Neural progenitor cell (in vitro differentiated cells): ENCODE measurements around the gene ESPL1. TPM values are rescaled to one million over a fixed set of nuclear protein-coding genes. Genes with fewer than 3 reads are reported as not detected.

Experiments
- DNase-seq: peaks from one replicate; pipeline ENCODE4 v3.0.0-alpha.2; 2016; ENCODE audit warnings: low spot score
- H2AFZ ChIP-seq: fragments of 200-600 bp; sonication (generic); replicated peaks from 2 replicates; pipeline ENCODE4 v1.6.1; 2016; ENCODE audit warnings: antibody characterized with exemption
- H3F3A ChIP-seq: fragments of 200-600 bp; sonication (generic); 2 replicates; pipeline ENCODE4 v1.6.1; 2016; ENCODE audit warnings: antibody characterized with exemption, low read depth
- H3K27ac ChIP-seq: fragments of 200-600 bp; sonication (generic); 2 replicates; pipeline ENCODE4 v1.5.1; 2016; ENCODE audit warnings: mild to moderate bottlenecking
- H3K27me3 ChIP-seq: fragments of 200-600 bp; sonication (generic); 2 replicates; pipeline ENCODE4 v1.6.1; 2016; ENCODE audit warnings: mild to moderate bottlenecking, moderate library complexity
- H3K36me3 ChIP-seq: fragments of 200-600 bp; sonication (generic); 2 replicates; pipeline ENCODE4 v1.5.1; 2016
- H3K4me1 ChIP-seq: fragments of 200-600 bp; sonication (generic); 2 replicates; pipeline ENCODE4 v1.6.1; 2016; ENCODE audit warnings: mixed run types
- H3K4me2 ChIP-seq: fragments of 200-600 bp; sonication (generic); 2 replicates; pipeline ENCODE4 v1.6.1; 2016
- H3K4me3 ChIP-seq: fragments of 200-600 bp; sonication (generic); 2 replicates; pipeline ENCODE4 v1.5.1; 2016
- H3K79me2 ChIP-seq: fragments of 200-600 bp; sonication (generic); 2 replicates; pipeline ENCODE4 v1.6.1; 2016; ENCODE audit warnings: low read depth
- H3K9ac ChIP-seq: fragments of 200-600 bp; sonication (generic); 2 replicates; pipeline ENCODE4 v1.6.1; 2016
- H3K9me3 ChIP-seq: fragments of 200-600 bp; sonication (generic); 2 replicates; pipeline ENCODE4 v1.5.1; 2016; ENCODE audit warnings: low read depth
- H4K20me1 ChIP-seq: fragments of 200-600 bp; sonication (generic); 2 replicates; pipeline ENCODE4 v1.6.1; 2016; ENCODE audit warnings: low read depth
- H3K27ac Mint-ChIP-seq: 3 replicates; pipeline ENCODE4 v1.8.0; 2021; ENCODE audit warnings: mixed read lengths
- H3K27me3 Mint-ChIP-seq: 2 replicates; pipeline ENCODE4 v1.8.0; 2022; ENCODE audit warnings: low read depth, mild to moderate bottlenecking, inconsistent platforms, moderate library complexity, mixed read lengths; ENCODE audit not compliant: insufficient read depth
- H3K36me3 Mint-ChIP-seq: 3 replicates; pipeline ENCODE4 v1.8.0; 2021; ENCODE audit warnings: mixed read lengths
- H3K4me1 Mint-ChIP-seq: 3 replicates; pipeline ENCODE4 v1.8.0; 2021; ENCODE audit warnings: mixed read lengths
- H3K4me3 Mint-ChIP-seq: 3 replicates; pipeline ENCODE4 v1.8.0; 2021; ENCODE audit warnings: mild to moderate bottlenecking, moderate library complexity, mixed read lengths
- H3K9me3 Mint-ChIP-seq: 3 replicates; pipeline ENCODE4 v1.8.0; 2020; ENCODE audit warnings: mixed read lengths
- EZH2 ChIP-seq: fragments of 200-600 bp; sonication (generic); IDR thresholded peaks from 2 replicates; pipeline ENCODE4 v1.6.1; 2017; ENCODE audit warnings: antibody characterized with exemption, mild to moderate bottlenecking, moderate library complexity
- EZH2phosphoT487 ChIP-seq: fragments of 200-600 bp; sonication (generic); IDR thresholded peaks from 2 replicates; pipeline ENCODE4 v1.6.1; 2017; ENCODE audit warnings: antibody characterized with exemption
- total RNA-seq: library from RNA; depleted of rRNA; stranded (reverse); fragments of >200 nt; gene quantifications from 2 replicates; pipeline ENCODE4 v1.2.3, GENCODE V29; 2015; ENCODE audit warnings: low replicate concordance
- TF ChIP-seq, protein P1 (sequence below): fragments of 200-600 bp; sonication (generic); IDR thresholded peaks from 2 replicates; pipeline ENCODE4 v1.5.1; 2017; ENCODE audit warnings: antibody characterized with exemption, mild to moderate bottlenecking

ESPL1 gene
- total RNA-seq, 1 donor from 2014 or later: 34.3 TPM

DNA sequence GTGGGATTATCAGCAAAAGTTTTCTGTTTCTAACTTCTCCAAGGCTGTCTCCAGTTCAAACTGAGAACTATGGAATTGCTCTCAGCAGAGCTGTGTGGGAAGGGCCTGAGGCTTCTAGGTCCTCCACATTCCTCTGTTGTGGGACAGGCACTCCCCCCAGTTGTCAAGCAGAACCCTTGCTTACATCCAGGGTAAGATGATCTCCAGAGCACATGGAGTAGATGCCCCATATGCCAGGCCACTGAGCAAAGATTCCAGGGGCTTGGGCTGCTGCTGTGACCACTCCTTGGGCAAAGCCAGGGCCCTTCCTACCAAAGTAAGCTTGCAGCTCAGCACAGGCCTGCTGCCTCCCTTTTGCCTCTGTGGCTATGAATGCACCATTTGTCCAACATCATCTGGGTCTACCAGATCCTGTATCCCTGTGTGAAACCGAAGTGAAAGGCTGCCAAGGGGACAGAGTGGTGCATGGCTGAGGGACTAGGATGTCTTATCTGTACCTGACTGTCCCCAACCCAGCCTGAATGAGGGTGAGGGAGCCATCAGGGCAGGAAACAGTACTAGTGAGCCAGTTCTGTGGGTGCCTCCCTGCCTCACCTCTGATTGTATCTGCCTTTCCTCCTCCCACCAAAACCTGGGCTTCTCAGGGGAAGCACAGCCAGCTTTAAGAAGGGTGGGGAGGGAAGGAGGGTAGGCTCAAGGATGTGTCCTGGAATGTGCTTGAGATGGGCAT lies 13.1 kb upstream of the ESPL1 start:
- Histone ChIP-seq H3K27me3 (no peaks in the 10 kb centered on the region), H3K9ac (no peak overlapping the region), H3K27ac (no peak overlapping the region), H3K36me3 (no peaks in the 10 kb centered on the region), H3F3A (peaks cover 24% of the 10 kb centered on the region), H3K79me2 (peaks cover 15% of the 10 kb centered on the region), H4K20me1 (no peaks in the 10 kb centered on the region), H2AFZ (no peak overlapping the region), H3K4me3 (no peak overlapping the region), H3K9me3 (no peaks in the 10 kb centered on the region), H3K4me2 (no peak overlapping the region), H3K4me1 (no peaks in the 10 kb centered on the region)
- no peak for DNase-seq
- peaks cover 23% of the 10 kb centered on the region for H3K4me1 Mint-ChIP-seq
- H3K36me3 Mint-ChIP-seq: no peaks in the 10 kb centered on the region
- TF ChIP-seq EZH2phosphoT487: no peak
- peaks cover 7% of the 10 kb centered on the region for H3K27me3 Mint-ChIP-seq
- H3K9me3 Mint-ChIP-seq: no peaks in the 10 kb centered on the region
- no peak overlapping the region for H3K27ac Mint-ChIP-seq
- H3K4me3 Mint-ChIP-seq: no peak overlapping the region

DNA sequence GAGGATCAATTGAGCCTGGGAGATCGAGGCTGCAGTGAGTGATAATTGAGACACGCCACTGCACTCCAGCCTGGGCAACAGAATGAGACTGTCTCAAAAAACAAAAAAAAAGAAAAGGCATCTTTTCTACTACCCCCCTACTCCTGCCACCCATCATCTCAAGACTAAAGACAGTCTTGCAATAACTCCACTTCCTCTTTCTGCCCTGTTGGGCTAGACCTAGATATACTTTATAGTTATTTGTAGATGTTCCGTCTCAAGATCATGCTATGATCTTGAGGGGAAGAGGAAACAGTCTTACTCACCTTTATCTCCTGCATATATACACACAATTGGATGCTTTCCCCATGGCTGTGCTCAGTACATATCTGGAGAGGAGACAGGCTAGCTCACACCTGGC lies 12.1 kb upstream of the ESPL1 start:
- Mint-ChIP-seq H3K36me3 (no peaks in the 10 kb centered on the region), H3K27ac (no peak overlapping the region), H3K9me3 (no peaks in the 10 kb centered on the region), H3K4me3 (no peak overlapping the region), H3K4me1 (peaks cover 19% of the 10 kb centered on the region), H3K27me3 (peaks cover 7% of the 10 kb centered on the region)
- no peaks in the 10 kb centered on the region for H3K27me3 ChIP-seq
- no peak for DNase-seq
- no peak overlapping the region for H3K4me3 ChIP-seq
- H3K4me1 ChIP-seq: no peaks in the 10 kb centered on the region
- H3K4me2 ChIP-seq: no peak overlapping the region
- no peak overlapping the region for H2AFZ ChIP-seq
- H3K9me3 ChIP-seq: no peaks in the 10 kb centered on the region
- no peak overlapping the region for H3K27ac ChIP-seq
- peaks cover 15% of the 10 kb centered on the region for H3K79me2 ChIP-seq
- H4K20me1 ChIP-seq: no peaks in the 10 kb centered on the region
- H3K36me3 ChIP-seq: no peaks in the 10 kb centered on the region
- TF ChIP-seq EZH2phosphoT487 (no peak), EZH2 (no peak)
- TF ChIP-seq, protein P1, sequence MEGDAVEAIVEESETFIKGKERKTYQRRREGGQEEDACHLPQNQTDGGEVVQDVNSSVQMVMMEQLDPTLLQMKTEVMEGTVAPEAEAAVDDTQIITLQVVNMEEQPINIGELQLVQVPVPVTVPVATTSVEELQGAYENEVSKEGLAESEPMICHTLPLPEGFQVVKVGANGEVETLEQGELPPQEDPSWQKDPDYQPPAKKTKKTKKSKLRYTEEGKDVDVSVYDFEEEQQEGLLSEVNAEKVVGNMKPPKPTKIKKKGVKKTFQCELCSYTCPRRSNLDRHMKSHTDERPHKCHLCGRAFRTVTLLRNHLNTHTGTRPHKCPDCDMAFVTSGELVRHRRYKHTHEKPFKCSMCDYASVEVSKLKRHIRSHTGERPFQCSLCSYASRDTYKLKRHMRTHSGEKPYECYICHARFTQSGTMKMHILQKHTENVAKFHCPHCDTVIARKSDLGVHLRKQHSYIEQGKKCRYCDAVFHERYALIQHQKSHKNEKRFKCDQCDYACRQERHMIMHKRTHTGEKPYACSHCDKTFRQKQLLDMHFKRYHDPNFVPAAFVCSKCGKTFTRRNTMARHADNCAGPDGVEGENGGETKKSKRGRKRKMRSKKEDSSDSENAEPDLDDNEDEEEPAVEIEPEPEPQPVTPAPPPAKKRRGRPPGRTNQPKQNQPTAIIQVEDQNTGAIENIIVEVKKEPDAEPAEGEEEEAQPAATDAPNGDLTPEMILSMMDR: no peak
- H3K9ac ChIP-seq: no peak overlapping the region
- peaks cover 16% of the 10 kb centered on the region for H3F3A ChIP-seq

DNA sequence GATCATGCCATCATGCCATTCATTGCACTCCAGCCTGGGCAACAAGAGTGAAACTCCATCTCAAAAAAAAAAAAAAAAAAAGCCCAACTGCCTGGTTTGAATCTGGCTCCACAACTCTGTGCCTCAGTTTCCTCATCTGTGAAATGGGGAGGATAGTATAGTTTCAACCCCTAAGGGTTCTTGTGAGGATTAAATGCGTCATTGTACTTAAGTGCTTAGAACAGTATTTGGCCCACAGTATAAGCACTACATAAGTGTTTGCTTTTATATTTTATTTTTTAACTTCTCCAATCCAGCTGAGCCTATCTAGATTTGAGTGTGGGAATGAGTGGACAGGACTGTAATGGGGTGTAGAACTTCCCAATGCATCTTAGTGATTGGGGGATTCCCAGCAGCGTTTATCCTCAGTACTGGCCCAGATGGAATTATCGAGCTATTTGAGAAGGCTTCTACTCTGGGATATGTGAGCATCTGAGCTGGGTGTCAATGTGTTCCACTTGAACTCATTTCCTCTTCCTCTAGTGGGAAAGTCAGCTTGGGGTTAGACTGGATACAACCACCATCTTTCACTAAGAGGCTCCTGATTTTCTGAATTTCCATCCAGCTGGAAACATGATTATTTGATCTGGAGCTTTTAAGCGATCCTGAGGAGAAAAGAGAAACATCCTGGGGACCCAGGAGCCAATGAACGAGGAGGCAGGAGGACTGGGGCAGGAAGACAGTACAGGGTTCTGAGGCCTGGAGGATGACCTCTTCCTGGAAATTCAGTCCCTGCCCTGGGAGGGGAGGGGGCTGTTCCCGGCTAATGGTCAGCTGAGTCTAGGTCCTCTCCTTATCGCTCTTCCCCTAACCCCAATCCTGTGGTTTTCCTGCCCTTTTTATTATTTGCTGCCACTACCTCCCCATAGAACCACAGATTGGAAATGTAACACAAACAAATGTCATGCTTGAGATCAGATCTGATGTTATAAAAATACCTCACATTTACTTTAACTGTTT lies 9.3 kb upstream of the ESPL1 start:
- no peaks in the 10 kb centered on the region for H3K9me3 ChIP-seq
- no peak overlapping the region for H3K27ac ChIP-seq
- H3K79me2 ChIP-seq: no peaks in the 10 kb centered on the region
- no peak overlapping the region for H3K4me3 ChIP-seq
- Mint-ChIP-seq H3K27me3 (peaks cover 4% of the 10 kb centered on the region), H3K9me3 (no peaks in the 10 kb centered on the region), H3K4me3 (no peak overlapping the region), H3K4me1 (no peaks in the 10 kb centered on the region), H3K36me3 (no peaks in the 10 kb centered on the region), H3K27ac (no peak overlapping the region)
- H3K27me3 ChIP-seq: no peaks in the 10 kb centered on the region
- TF ChIP-seq EZH2phosphoT487 (no peak), EZH2 (no peak)
- TF ChIP-seq, protein P1: no peak
- H3K4me2 ChIP-seq: no peak overlapping the region
- no peaks in the 10 kb centered on the region for H4K20me1 ChIP-seq
- H3K4me1 ChIP-seq: no peaks in the 10 kb centered on the region
- no peaks in the 10 kb centered on the region for H3K36me3 ChIP-seq
- H3K9ac ChIP-seq: no peak overlapping the region
- H2AFZ ChIP-seq: no peak overlapping the region
- H3F3A ChIP-seq: peaks cover 5% of the 10 kb centered on the region
- no peak for DNase-seq
